SK-N-SH treated with all-trans-retinoic acid at 6 μM for 48 hours (cell line): ENCODE results near the gene ROCK2.

Experiments
- ATAC-seq: fragments of 200-7000 bp; cut with Tn5 transposase; 3 replicates; pipeline ENCODE4 v1.9.1; 2020; ENCODE audit warnings: mild to moderate bottlenecking, moderate library complexity
- ARNTL ChIP-seq: fragments of 450-650 bp; formaldehyde crosslinking; IDR thresholded peaks from 2 replicates; pipeline ENCODE4 v1.5.0; 2020; ENCODE audit warnings: low read depth, mild to moderate bottlenecking, moderate library complexity, borderline replicate concordance
- BACH2 ChIP-seq: fragments of 250-450 bp; sonication (Bioruptor Pico); IDR thresholded peaks from 2 replicates; pipeline ENCODE4 v1.9.0; 2021; ENCODE audit warnings: mild to moderate bottlenecking, borderline replicate concordance
- CSDC2 ChIP-seq: fragments of 250-450 bp; sonication (Bioruptor Pico); IDR thresholded peaks from 2 replicates; pipeline ENCODE4 v1.5.0; 2020; ENCODE audit warnings: mild to moderate bottlenecking, moderate library complexity
- CSRNP3 ChIP-seq: fragments of 250-450 bp; sonication (Bioruptor Pico); IDR thresholded peaks from 2 replicates; pipeline ENCODE4 v1.5.1; 2021; ENCODE audit warnings: mild to moderate bottlenecking, moderate library complexity
- ESRRG ChIP-seq: fragments of 250-450 bp; sonication (Bioruptor Pico); IDR thresholded peaks from 2 replicates; pipeline ENCODE4 v1.6.1; 2021; ENCODE audit warnings: mild to moderate bottlenecking
- GLIS3 ChIP-seq: fragments of 250-450 bp; sonication (Bioruptor Pico); IDR thresholded peaks from 2 replicates; pipeline ENCODE4 v1.5.0; 2020; ENCODE audit warnings: mild to moderate bottlenecking, moderate library complexity
- ISL1 ChIP-seq: fragments of 250-450 bp; sonication (Bioruptor Pico); IDR thresholded peaks from 2 replicates; pipeline ENCODE4 v2.1.2; 2022; ENCODE audit warnings: mild to moderate bottlenecking, moderate library complexity
- OSR1 ChIP-seq: fragments of 250-450 bp; sonication (Bioruptor Pico); IDR thresholded peaks from 2 replicates; pipeline ENCODE4 v1.8.0; 2022; ENCODE audit warnings: moderate library complexity, mild to moderate bottlenecking, inconsistent platforms
- PATZ1 ChIP-seq: fragments of 250-450 bp; sonication (Bioruptor Pico); IDR thresholded peaks from 2 replicates; pipeline ENCODE4 v1.8.0; 2020; ENCODE audit warnings: mild to moderate bottlenecking, moderate library complexity, borderline replicate concordance
- RARB ChIP-seq: fragments of 250-450 bp; sonication (Bioruptor Pico); IDR thresholded peaks from 2 replicates; pipeline ENCODE4 v1.8.0; 2021; ENCODE audit warnings: mild to moderate bottlenecking, moderate library complexity
- SNAI2 ChIP-seq: fragments of 250-450 bp; sonication (Bioruptor Pico); IDR thresholded peaks from 2 replicates; pipeline ENCODE4 v1.5.0; 2020; ENCODE audit warnings: mild to moderate bottlenecking, moderate library complexity
- TCF4 ChIP-seq: fragments of 250-450 bp; sonication (Bioruptor Pico); IDR thresholded peaks from 2 replicates; pipeline ENCODE4 v1.8.0; 2021; ENCODE audit warnings: mild to moderate bottlenecking, moderate library complexity, borderline replicate concordance
- TOX ChIP-seq: fragments of 250-450 bp; sonication (Bioruptor Pico); IDR thresholded peaks from 2 replicates; pipeline ENCODE4 v1.8.0; 2021; ENCODE audit warnings: mild to moderate bottlenecking, moderate library complexity, borderline replicate concordance
- ZC3H10 ChIP-seq: fragments of 250-450 bp; sonication (Bioruptor Pico); IDR thresholded peaks from 2 replicates; pipeline ENCODE4 v1.5.1; 2021; ENCODE audit warnings: mild to moderate bottlenecking, moderate library complexity
- ZFP30 ChIP-seq: fragments of 450-650 bp; formaldehyde crosslinking; IDR thresholded peaks from 2 replicates; pipeline ENCODE4 v1.5.0; 2022; ENCODE audit warnings: mild to moderate bottlenecking, moderate library complexity
- ZNF565 ChIP-seq: fragments of 450-650 bp; formaldehyde crosslinking; conservative IDR thresholded peaks from 2 replicates; pipeline ENCODE4 v1.5.0; 2020; ENCODE audit warnings: low read depth, mild to moderate bottlenecking, moderate library complexity
- ZNF70 ChIP-seq: fragments of 450-650 bp; formaldehyde crosslinking; IDR thresholded peaks from 2 replicates; pipeline ENCODE4 v1.5.0; 2020; ENCODE audit warnings: mild to moderate bottlenecking, moderate library complexity
- ZNF8 ChIP-seq: fragments of 450-650 bp; formaldehyde crosslinking; IDR thresholded peaks from 2 replicates; pipeline ENCODE4 v1.5.0; 2020; ENCODE audit warnings: mild to moderate bottlenecking, moderate library complexity
- TF ChIP-seq, protein P1 (sequence below): fragments of 250-450 bp; sonication (Bioruptor Pico); IDR thresholded peaks from 2 replicates; pipeline ENCODE4 v1.5.0; 2020; ENCODE audit warnings: mild to moderate bottlenecking, moderate library complexity
- TF ChIP-seq, protein P2 (sequence below): fragments of 250-450 bp; sonication (Bioruptor Pico); IDR thresholded peaks from 2 replicates; pipeline ENCODE4 v1.5.1; 2020; ENCODE audit warnings: low read depth, mild to moderate bottlenecking, moderate library complexity
- TF ChIP-seq, protein P3 (sequence below): fragments of 250-450 bp; sonication (Bioruptor Pico); IDR thresholded peaks from 2 replicates; pipeline ENCODE4 v1.8.0; 2021; ENCODE audit warnings: low read depth, mild to moderate bottlenecking, moderate library complexity, borderline replicate concordance

Gene ROCK2

DNA sequence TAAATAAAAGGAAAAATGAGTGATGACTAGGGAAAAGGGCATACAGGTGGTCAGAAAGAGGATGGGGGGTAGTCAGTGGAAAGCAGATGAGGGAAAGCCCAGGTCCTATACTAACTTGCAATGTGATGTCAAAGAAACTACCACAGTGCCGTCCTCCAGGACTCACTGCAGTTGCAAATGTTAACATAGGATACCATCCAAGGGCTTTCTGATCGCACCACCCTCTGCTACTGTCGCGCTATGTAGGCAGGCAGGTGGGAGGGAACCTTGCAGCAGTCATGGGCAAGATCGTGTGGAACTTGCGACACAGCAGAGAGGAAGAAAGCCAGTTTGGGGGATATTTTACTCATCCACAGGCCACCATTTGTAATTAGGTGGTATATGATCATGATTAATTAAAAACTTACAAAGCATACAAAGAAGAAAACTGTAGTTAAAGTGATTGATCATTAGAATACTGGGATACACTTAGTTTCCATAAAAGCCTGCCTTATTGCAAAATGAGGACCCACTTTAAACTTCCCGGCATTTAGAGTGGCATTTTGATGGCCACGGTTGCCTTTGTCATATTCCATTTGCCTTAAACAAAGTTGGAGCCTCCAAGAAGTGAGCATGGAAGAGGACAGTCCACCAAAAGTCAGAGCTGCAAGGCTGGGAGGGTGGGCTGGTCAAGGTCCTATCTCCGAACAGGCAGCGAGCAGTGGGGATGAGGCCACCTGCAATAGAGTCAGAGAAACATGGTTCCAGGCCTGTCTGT lies 8.5 kb upstream of the ROCK2 start:
- no peak for TF ChIP-seq CSRNP3 (CRISPR knock-in tag)
- no peak for TF ChIP-seq ARNTL
- TF ChIP-seq ZC3H10, result no peak
- no peak for TF ChIP-seq CSDC2
- no peak for TF ChIP-seq ESRRG (CRISPR knock-in tag)
- TF ChIP-seq, protein P1, sequence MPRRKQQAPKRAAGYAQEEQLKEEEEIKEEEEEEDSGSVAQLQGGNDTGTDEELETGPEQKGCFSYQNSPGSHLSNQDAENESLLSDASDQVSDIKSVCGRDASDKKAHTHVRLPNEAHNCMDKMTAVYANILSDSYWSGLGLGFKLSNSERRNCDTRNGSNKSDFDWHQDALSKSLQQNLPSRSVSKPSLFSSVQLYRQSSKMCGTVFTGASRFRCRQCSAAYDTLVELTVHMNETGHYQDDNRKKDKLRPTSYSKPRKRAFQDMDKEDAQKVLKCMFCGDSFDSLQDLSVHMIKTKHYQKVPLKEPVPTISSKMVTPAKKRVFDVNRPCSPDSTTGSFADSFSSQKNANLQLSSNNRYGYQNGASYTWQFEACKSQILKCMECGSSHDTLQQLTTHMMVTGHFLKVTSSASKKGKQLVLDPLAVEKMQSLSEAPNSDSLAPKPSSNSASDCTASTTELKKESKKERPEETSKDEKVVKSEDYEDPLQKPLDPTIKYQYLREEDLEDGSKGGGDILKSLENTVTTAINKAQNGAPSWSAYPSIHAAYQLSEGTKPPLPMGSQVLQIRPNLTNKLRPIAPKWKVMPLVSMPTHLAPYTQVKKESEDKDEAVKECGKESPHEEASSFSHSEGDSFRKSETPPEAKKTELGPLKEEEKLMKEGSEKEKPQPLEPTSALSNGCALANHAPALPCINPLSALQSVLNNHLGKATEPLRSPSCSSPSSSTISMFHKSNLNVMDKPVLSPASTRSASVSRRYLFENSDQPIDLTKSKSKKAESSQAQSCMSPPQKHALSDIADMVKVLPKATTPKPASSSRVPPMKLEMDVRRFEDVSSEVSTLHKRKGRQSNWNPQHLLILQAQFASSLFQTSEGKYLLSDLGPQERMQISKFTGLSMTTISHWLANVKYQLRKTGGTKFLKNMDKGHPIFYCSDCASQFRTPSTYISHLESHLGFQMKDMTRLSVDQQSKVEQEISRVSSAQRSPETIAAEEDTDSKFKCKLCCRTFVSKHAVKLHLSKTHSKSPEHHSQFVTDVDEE, result no peak
- no peak for TF ChIP-seq BACH2
- TF ChIP-seq RARB, result no peak
- TF ChIP-seq TCF4 (CRISPR knock-in tag), result no peak
- TF ChIP-seq ZFP30 (CRISPR knock-in tag), result no peak
- TF ChIP-seq, protein P2, sequence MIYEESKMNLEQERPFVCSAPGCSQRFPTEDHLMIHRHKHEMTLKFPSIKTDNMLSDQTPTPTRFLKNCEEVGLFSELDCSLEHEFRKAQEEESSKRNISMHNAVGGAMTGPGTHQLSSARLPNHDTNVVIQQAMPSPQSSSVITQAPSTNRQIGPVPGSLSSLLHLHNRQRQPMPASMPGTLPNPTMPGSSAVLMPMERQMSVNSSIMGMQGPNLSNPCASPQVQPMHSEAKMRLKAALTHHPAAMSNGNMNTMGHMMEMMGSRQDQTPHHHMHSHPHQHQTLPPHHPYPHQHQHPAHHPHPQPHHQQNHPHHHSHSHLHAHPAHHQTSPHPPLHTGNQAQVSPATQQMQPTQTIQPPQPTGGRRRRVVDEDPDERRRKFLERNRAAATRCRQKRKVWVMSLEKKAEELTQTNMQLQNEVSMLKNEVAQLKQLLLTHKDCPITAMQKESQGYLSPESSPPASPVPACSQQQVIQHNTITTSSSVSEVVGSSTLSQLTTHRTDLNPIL (CRISPR knock-in tag), result no peak
- no peak for TF ChIP-seq OSR1
- TF ChIP-seq ZNF70 (CRISPR knock-in tag), result no peak
- no peak for TF ChIP-seq SNAI2
- TF ChIP-seq TOX (CRISPR knock-in tag), result no peak
- no peak for TF ChIP-seq ZNF8 (CRISPR knock-in tag)
- TF ChIP-seq GLIS3, result no peak
- TF ChIP-seq PATZ1, result no peak
- ATAC-seq, result no peak

DNA sequence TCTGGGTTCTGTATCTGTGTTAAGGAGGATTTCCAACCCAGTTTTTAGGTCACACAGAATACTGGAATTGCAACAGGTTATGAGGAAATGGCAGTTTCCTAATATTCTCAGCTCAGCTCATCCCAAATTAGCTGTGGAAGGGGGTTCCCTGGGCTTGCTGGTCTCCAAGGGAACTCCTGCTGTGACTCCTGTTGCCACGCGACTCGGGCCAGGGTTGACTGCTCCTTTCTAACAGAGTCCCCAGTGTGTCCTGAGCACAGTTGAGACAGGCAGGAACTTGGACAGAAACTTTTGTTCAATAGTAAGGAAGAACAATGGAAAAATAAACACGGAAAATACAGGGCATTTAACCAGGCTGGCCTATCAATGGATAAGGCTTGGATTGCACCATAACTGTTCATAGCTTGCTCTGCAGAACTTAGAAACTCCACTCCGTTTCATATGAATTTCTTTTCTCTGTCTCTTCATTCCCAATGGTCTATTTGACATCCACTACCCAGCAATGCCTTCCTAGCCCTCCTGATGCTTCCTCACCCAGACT lies 3.8 kb upstream of the ROCK2 start:
- no peak for ATAC-seq
- TF ChIP-seq ZC3H10, result no peak

DNA sequence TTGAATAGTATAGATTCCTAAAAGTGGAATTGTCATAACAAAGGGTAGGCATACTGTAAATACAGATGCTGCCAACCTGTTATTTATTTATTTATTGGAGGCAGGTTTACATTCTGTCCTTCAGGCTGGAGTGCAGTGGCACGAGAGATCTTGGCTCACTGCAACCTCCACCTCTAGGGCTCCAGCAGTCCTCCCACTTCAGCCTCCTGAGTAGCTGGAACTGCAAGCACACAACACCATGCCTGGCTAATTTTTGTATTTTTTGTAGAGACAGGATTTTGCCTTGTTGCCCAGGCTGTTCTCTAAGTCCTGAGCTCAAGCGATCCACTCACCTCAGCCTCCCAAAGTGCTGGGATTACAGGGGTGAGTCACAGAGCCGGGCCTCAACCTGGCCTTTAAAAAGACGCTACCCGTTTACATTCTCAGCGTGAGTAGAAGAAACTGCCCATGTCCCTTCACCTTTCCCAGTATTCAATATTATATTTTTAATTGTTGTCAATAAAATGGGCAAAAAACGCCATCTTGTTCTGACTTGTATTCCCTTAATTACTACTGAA lies 3.0 kb upstream of the ROCK2 start:
- no peak for ATAC-seq
- no peak for TF ChIP-seq CSRNP3 (CRISPR knock-in tag)
- TF ChIP-seq ZNF8 (CRISPR knock-in tag), result no peak
- TF ChIP-seq, protein P1, result no peak
- no peak for TF ChIP-seq OSR1
- no peak for TF ChIP-seq GLIS3
- no peak for TF ChIP-seq ZC3H10
- TF ChIP-seq ZNF70 (CRISPR knock-in tag), result no peak
- no peak for TF ChIP-seq RARB
- TF ChIP-seq, protein P3, sequence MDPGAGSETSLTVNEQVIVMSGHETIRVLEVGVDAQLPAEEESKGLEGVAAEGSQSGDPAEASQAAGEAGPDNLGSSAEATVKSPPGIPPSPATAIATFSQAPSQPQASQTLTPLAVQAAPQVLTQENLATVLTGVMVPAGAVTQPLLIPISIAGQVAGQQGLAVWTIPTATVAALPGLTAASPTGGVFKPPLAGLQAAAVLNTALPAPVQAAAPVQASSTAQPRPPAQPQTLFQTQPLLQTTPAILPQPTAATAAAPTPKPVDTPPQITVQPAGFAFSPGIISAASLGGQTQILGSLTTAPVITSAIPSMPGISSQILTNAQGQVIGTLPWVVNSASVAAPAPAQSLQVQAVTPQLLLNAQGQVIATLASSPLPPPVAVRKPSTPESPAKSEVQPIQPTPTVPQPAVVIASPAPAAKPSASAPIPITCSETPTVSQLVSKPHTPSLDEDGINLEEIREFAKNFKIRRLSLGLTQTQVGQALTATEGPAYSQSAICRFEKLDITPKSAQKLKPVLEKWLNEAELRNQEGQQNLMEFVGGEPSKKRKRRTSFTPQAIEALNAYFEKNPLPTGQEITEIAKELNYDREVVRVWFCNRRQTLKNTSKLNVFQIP (CRISPR knock-in tag), result no peak
- TF ChIP-seq ZNF565 (CRISPR knock-in tag), result no peak
- no peak for TF ChIP-seq PATZ1
- no peak for TF ChIP-seq ISL1 (CRISPR knock-in tag)
- no peak for TF ChIP-seq ARNTL
- no peak for TF ChIP-seq ESRRG (CRISPR knock-in tag)
- TF ChIP-seq CSDC2, result no peak
